ELF-1 (cell line): Measurements from ENCODE around the gene HP.
A peak's percentile ranks its signal among the peaks of the same experiment; 100 is the strongest.
"Not testable (repeated sequence)": the region's sequence is repeated elsewhere in the genome, so short reads cannot be mapped to it uniquely, and the experiment has no call there.

Experiments
- DNase-seq: peaks from one replicate; pipeline ENCODE4 v3.0.0-alpha.2; 2016; ENCODE audit warnings: low read depth, low spot score

Gene HP, protein sequence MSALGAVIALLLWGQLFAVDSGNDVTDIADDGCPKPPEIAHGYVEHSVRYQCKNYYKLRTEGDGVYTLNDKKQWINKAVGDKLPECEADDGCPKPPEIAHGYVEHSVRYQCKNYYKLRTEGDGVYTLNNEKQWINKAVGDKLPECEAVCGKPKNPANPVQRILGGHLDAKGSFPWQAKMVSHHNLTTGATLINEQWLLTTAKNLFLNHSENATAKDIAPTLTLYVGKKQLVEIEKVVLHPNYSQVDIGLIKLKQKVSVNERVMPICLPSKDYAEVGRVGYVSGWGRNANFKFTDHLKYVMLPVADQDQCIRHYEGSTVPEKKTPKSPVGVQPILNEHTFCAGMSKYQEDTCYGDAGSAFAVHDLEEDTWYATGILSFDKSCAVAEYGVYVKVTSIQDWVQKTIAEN

DNA sequence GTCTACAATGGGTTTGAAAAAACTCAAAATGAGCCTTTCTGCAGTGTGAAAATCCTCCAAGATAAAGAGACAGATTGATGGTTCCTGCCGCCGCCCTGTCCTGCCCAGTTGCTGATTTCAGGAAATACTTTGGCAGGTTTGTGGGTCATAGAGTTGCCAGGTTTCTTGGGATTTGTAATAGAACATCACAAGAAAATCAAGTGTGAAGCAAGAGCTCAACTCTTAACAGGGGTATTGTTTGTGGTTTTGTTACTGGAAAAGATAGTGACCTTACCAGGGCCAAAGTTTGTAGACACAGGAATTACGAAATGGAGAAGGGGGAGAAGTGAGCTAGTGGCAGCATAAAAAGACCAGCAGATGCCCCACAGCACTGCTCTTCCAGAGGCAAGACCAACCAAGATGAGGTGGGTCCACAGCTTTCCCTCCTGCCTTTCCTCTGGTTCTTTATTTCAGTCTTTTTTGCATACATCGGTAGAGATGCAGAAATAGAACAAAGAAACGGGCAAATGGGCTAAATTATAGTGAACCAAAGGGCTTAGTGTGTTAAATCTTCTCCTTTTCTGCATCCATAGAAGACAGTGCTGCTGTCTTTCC lies at the start of gene HP:
Gene HP (plus strand): TSS at position 252 of the 594 bp plus-strand sequence. CDS start 148 bp downstream, at position 400.
- not testable (repeated sequence) for DNase-seq

DNA sequence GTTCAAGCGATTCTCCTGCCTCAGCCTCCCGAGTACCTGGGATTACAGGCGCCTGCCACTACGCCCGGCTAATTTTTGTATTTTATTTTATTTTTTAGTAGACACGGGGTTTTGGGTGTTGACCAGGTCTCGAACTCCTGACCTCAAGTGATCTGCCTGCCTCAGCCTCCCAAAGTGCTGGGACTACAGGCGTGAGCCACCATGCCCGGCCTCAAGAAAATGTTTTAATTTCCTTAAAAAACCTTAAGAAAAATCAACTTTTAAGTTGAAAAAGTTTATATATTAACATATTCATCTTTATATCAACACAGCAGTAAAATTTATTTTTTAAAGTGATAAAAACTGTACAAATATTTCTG lies 46.3 kb upstream of the HP start:
- DNase-seq: not testable (repeated sequence)

DNA sequence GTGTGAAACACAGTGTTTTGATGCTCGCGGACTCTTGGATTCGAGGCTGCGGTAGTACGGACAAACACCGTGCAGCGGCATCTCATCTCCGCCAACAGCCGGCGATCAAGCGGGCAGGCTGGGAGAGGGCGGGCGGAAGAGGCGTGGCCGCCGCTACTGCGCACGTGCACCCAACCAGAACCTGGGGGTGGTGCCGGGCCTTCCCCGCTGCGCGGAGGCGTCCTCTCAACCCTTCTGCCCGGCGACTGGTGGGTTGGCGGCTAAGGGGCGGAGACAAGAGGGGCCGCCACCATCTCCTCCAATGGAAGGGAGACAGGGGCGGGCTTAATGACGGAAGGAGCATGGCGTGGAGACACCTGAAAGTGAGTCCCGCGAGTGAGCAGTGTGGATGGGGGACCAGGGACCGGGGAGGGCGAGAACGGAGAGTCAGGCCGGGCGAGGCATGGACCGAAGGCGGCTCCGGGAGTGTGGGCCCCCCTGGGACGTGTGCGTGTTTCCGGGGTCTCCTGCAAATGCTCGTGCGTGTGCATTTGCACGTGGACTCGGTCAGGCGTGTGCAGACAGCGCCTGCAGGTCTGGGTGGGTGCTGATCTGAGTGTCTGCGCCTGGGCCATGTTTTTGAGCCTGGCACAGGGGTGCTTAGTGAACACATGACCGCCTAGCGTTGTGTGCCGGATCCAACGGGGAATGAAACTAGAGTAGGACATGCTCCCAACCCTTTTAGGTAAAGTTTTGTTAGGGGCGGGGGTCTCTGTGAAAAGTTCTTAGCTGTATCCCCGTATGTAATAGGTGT lies 45.7 kb upstream of the HP start, which contains the start of gene DHODH:
Gene DHODH (plus strand): TSS at position 321 of the 793 bp plus-strand sequence. CDS start 21 bp downstream, at position 342.
- peak; percentile 99 for DNase-seq

DNA sequence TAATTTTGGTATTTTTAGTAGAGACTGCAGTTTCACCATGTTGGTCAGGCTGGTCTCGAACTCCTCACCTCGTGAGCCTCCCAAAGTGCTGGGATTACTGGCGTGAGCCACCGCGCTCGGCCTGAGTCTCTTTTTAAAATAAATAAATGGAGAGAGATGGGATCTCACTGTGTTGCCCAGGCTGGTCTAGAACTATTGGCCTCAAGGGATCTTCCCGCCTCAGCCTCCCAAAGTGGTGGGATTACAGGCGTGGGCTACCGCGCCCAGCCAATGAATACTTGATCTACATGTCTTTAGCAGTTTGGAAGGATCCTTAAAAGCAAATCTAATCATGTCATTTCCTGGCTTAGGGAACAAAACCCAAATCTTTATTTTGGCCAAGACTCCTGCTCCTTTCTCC lies 44.5 kb upstream of the HP start:
- DNase-seq: no peak

DNA sequence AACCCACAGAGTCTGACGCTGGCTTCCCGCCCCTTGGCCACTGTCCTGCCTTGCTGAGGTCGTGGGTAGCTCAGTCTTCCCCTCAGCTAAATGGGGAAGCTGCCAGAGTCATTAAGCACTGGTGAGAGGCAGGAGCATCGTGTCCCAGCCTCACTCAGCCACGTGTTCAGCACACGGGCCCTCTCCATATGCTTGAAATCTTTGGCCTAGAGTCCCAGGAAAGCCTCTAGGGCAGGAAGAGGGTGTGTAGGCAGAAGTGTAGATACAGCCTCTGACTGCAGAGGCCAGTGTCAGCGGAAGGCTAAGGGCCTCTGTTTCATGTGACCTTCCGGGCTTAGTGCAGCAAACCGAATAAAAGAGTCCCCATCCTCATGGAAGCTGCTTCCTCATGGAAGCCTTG lies 41.7 kb upstream of the HP start:
- DNase-seq: no peak

DNA sequence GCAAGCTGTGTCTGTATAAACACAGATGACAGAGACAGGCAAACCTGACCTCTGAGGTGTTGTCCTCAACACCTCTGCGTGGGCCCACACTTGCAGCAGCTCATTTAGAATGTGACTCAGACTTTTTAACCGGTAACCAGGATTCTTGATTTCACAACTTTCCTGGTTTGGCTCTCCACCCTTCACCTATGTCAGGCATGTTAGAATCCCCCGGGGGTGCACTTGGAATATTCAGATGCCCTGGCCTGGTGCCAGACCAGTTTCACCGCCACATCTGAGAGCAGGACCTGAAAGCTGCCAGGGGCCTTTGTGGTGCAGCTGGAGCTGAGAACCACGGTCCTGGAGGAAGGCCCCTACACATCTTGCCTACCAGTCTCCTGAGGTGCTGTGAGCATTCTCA lies 40.9 kb upstream of the HP start:
- DNase-seq: no peak

DNA sequence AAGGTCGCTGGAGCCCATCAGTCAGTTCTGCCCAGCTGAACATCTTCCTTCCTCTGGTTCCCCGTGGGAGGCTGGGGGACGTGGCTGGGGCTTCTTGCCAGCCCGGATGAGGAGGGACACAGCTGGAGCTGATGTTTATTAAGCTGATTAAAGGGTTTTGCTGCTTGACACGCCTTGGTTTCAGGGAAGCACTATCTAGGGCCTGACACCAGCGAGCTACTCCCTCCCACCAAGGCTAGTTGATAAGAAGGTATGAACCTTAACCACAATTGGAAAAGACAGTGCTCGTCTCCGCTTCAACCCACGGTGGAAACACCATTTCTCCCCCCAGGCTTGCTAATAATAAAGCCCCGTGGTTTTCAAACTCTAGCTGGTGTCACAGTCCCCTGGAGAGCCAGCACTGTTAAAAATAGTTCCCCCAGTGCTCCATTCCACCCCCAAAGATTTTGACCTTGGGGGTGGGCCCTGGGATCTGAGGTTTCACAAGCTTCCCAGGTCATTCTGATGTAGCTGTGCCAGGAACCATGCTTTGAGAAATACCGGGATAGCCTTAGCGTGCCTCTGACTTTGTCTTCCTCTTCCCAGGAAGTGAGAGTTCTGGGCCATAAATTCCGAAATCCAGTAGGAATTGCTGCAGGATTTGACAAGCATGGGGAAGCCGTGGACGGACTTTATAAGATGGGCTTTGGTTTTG lies 40.3 kb upstream of the HP start:
- DNase-seq: no peak

DNA sequence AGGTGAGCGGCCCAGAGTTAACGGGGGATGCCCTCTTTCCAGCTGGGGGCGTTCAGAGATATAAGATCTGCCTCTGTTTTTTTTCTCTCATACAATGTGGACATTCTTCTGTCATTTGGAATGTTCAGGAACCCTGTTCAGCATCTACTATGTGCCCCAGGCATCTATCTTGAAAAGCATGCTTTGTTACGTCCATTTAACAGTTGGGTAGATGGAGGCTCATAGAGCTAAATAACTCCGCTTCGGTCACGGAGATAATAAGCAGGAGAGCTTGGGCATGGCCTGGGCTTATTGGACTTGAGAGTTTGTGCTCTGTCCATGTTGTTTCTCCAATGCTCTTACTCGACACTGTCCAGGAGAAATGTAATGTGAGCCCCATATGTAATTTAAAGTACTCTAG lies 39.6 kb upstream of the HP start:
- DNase-seq: no peak

DNA sequence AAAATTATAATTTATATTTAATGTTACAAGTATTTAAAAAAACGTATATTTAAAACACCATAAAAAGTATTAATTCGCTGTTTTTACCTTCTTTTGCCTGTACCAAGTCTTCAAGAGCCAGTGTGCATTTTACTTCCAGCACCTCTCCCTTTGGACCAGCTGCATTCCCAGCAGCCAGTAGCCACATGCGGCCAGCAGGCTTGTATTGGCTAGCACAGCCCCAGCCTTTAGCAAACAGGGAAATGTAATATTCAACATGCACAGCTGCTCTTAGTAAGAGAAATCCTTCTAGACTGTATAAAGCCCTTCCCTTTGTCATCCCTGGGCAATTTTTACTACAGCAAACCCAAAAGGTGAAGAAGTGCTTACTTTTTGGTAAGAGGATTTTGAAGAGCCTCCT lies 39.2 kb upstream of the HP start:
- no peak for DNase-seq

DNA sequence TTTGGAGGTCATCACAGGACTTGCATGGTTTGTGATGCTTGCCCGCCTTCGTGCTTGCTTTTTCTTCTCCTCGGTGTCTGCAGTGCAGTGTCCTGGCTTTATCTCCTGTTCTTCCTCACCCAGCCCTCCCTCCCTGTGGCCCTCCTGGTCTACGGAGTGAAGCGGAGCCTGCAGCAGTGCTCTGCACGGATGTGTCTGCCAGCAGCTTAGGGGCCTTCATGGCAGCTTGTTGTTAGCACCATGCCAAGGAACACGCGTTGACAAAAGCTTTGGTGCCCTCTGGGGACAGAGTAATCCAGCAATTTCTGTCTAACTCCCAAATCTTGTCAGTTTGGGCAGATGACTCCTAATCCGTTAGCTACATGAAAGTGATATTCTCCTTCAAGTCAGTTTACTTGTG lies 35.8 kb upstream of the HP start:
- DNase-seq: no peak

DNA sequence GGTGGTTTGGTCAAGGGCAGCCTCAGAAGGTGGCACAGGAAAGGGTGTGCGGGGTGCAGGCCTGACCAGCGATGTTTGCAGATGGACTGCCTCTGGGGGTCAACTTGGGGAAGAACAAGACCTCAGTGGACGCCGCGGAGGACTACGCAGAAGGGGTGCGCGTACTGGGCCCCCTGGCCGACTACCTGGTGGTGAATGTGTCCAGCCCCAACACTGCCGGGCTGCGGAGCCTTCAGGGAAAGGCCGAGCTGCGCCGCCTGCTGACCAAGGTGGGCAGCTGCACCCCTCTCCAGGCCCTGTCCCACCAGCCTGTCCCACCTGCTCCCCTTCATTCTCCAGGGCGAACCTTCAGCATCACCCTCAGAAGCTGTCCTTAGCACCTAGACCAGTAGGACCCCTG lies 33.3 kb upstream of the HP start:
- peak; percentile 44 for DNase-seq

DNA sequence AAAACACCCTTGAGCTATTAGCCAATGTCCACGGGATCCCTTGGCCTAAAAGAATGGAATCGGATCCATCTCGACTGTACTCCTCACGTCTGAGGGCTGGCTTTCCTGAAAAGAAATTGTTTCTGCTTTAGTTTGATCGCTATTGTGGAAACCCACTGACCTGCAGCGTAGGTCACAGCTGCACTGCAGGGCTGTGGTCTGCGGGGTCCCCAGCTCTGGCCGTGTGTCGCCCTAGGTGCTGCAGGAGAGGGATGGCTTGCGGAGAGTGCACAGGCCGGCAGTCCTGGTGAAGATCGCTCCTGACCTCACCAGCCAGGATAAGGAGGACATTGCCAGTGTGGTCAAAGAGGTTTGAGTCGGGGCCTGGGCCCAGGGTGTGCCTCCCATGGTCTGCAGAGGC lies 32.2 kb upstream of the HP start:
- DNase-seq: no peak

DNA sequence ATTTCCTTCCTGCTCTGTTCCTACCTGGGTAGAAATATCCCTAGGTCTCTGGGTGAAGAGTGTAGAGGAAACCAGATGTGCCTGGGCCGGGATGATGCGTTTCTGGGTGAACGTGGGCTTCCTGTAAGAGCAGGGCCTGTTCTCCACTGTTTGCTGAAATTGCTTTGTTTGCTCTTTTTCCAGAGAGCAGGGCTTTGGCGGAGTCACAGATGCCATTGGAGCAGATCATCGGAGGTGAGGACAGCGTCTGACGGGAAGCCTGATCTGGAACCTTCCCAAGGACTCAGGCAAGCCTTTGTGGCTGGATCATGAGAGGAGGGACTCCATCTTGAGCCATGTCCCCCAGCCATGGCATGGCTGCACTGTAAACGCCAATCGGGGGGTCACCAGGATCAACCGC lies 30.3 kb upstream of the HP start:
- DNase-seq: no peak

DNA sequence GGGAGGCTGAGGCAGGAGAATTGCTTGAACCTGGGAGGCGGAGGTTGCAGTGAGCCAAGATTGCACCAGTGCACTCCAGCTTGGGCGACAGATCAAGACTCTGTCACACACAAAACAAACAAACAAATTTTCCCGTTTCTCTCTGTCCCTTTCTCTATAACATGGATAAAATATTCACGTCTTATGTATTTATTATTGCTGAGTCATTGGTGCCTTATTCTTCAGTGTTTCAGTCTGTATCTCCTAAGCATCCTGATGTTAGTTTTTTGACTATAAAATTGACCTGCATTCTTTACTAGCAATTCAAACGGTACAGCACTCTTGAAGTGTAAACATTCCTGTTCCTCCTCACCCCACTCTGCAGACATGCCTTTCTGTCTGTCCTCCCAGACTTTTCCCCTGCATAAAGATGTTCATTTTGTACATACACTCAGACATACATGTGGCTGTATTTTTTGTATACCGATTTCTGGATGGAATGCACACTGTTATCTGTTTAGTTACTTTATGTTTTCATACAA lies 29.4 kb upstream of the HP start:
- DNase-seq: no peak

DNA sequence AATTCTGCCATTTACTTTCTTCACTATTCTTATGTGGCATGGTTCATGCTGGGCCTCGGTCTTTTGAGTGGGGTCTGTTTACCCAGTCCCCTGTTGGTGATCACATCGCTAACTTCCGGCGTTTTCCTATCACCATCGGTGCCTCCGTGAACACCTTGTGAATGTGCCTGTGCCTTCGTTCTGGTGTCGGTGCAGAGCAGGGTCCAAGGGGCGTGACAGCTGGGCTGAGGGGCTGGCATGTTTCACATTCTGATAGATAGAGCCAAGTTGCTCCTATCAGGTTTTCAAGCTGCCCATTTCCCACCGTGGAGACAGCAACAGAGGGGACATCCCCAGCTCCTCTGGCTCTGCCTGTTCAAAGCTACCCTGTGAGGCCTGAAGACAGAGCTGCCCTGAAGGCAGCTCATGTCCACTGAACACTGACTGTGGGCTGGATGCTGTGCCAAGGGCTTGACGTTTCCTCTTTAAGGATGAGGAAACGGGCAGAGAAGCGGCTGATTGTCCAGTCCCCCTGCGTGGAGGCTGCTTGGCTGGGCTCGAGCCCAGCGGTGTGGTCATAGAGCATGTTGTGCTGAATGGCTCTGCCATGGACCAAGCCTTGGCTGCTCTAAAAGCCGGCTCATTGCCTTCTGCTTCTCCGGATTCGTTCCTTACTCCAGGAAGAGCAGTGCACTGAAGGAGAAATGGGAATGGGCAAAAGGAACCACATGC lies 28.7 kb upstream of the HP start:
- no peak for DNase-seq

DNA sequence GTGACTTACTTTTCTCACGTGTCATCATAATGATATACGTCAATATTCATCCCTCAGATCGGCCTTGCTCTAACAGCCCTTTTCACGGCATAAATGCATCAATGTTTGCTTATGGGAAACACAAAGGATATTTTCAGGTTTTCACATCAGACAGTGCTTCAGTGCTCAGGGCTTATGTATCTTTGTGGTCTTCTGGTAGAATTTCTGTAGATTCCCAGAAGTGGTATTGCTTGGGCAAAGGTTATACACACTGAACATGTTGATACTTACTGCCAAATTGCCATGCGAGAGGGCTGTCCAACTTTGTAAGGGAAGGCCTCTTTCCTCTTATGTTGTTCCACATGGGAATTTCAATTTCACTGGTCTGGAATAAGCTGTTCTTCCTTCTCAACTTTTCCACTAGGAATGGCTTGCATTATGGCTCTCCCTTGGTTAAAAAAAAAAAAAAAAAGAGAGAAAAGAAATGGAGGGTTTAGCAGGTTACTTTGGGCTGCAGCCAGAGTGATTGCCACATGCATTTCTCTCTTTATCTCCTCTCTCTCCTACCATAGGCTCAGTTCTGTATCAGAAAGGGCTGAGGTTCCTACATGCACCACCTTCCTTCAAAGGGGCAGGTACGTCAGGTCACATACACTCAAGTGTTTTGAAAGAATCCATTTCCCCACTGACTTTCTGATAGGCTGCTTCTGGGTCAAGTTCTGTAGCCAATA lies 26.5 kb upstream of the HP start:
- no peak for DNase-seq

DNA sequence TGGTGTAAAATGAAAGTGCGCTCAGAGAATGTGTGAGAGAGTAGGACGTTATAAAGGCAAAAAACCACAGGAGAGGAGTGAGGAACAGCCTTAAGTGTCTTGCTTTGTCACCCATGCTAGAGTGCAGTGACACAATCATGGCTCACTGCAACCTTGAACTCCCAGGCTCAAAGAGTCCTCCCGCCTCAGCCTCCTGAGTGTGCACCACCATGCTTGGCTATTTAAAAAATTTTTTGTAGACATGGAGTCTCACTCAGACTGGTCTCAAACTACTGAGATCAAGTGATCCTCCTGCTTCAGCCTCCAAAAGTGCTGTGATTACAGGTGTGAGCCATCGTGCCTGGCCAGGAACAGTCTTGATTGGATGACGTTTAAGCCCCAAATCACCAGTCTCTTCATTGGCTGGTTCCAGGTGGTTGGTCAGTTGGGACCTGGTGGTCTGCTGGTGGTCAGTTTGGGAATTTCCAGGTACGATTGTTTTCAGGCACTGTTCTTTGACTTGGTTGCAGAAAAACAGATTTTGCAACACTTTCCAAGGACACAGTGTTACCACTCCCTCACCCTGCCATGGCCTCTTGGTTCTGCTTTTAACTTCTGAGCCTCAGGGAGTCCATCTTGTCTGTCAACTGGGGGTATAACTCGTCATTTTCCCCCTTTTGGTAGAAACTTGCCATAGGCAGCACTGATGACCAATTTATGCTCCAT lies 24.6 kb upstream of the HP start:
- no peak for DNase-seq

DNA sequence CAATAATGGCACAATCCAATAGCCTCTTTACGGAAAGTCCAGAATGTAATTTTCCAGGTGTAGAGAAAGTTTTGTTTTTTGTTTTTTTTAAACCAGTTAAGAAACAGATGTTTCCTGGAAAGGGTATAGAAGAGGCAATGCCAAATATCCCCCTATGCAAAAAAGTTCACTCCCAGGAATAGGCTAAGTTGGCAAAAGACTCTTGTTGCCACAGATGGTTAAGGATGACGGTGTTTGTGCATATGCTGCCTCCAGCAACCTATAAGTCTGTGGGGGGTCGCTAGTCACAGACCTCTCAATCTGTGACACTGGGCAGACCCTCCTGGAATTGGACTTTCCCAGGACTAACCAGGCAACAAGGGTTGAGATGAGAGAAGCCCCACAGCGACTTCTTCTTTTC lies 20.9 kb upstream of the HP start:
- no peak for DNase-seq

DNA sequence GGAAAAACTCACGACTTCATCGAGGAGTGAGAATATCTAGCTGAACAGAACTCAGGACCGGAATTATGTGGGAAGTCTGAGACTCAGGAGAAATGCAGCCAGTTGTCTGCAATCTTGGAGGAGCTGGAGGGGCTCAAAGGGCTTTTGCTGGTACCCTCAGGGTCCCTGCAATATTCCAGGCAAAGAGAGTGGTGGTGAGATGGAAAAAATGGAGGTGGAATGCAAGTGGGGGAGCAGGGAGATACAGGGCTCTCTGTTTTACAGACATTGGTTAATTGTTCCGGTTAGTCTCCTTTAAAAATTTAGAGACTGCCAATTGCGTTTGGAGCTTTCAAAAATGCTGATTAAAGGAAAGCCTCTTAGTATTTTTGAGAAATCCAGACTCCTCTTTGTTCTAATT lies 18.2 kb upstream of the HP start:
- DNase-seq: peak; percentile 12

DNA sequence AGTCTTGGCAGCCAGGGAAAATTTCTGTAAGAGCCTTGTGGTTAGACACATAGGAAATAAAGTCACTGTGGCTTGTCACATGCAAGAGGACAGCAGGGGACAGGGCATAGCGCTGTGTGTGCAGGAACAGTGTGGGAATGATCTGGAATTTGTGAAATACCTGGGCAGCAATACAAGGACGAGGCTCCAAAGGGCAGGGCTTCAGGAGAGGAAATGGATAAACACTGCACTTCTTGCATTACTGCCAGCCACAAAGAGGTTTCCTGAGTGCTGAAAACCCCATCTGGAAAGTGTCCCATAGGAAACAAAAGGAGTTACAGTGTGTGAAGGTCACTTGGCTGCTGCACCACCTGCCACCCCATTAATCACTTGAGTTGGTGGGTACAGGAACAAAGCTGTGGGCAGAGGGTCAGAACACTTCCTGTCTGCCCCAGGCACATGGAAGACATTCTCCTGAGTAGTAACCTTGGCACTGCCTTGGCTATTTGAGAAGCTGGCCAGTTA lies 12.1 kb upstream of the HP start:
- no peak for DNase-seq
